ENCODE data around the gene RAP1GAP2. TPM values are rescaled to one million over a fixed set of nuclear protein-coding genes. Genes with fewer than 3 reads are reported as not detected.

Gene RAP1GAP2
- total RNA-seq, 2 experiments from 2014 or later: not detected

DNA sequence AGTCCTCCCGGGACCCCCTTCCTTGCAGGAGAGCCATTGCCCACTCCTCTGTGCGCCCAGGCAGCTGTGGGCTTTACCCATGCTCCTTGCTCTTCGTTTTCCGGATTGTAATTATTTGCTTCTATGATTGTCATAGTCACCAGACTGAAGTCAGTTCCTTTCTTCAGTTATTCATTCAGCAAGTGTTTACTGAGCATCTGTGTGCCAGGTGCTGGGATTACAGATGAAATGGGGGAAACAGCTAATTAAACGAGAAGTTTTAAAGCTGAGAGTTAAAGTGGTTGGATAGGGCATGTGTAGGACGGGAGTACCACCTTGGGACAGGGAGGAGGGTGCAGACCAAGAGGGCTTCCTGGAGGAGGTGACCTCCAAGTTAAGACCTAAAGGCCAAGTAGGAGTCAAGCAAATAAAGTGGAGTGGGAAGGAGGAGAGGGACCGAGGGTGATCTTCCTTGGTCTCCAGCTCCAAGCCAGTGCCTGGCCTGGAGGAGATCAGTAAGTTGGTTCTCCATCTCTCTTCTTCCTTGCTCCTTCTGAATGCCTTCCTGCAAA is 140.6 kb downstream of the RAP1GAP2 start:
- Mint-ChIP-seq H3K4me1 (peaks cover 6% of the 10 kb centered on the region), H3K9me3 (no peaks in the 10 kb centered on the region), H3K4me3 (no peak overlapping the region), H3K36me3 (no peaks in the 10 kb centered on the region), H3K27me3 (peaks cover 5% of the 10 kb centered on the region), H3K27ac (no peak overlapping the region)
- no peak for DNase-seq

DNA sequence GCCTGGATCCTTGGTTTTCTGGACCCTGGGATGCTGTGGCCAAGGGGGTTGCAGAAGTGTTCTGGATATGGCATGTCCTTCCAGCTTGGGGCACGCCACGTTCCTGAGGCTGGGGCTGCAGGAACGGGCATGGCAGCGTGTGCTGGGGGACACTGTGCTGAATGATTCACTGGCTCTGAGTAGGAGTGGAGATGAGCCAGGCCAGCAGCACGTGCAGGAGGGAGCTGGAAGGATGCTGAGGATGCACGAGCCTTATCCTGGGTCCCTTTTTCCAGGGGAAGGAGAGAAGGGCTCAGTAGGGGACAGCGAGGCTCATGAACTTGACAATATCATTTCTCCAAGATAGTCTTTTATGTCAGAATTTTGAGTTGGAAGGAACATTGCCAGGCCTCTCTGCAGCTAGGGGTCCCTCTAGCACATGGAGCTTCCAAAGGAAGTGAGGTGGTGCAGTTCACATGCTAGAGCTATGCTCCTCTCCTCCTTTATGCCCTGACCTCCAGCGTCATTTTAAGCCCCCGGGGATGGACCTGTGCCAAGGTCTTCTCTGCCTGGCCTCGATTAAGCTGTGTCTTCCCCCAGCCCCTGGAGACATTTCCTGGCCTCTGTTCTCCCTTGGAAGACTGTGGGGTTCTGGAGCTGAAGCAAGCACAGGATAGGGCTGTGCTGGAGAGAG is 141.2 kb downstream of the RAP1GAP2 start:
- H3K4me3 Mint-ChIP-seq: no peak overlapping the region
- H3K27me3 Mint-ChIP-seq: peaks cover 5% of the 10 kb centered on the region
- H3K9me3 Mint-ChIP-seq: no peaks in the 10 kb centered on the region
- DNase-seq: no peak
- no peak overlapping the region for H3K27ac Mint-ChIP-seq
- no peaks in the 10 kb centered on the region for H3K36me3 Mint-ChIP-seq
- H3K4me1 Mint-ChIP-seq: peaks cover 6% of the 10 kb centered on the region

- Mint-ChIP-seq H3K27me3 (peaks cover 5% of the 10 kb centered on the region), H3K4me1 (peaks cover 18% of the 10 kb centered on the region), H3K9me3 (no peaks in the 10 kb centered on the region), H3K36me3 (no peaks in the 10 kb centered on the region), H3K27ac (no peak overlapping the region), H3K4me3 (no peak overlapping the region)
- DNase-seq: no peak
Measured at GRCh38 chr17:2939714-2940351, 143.6 kb downstream of the RAP1GAP2 start.

DNA sequence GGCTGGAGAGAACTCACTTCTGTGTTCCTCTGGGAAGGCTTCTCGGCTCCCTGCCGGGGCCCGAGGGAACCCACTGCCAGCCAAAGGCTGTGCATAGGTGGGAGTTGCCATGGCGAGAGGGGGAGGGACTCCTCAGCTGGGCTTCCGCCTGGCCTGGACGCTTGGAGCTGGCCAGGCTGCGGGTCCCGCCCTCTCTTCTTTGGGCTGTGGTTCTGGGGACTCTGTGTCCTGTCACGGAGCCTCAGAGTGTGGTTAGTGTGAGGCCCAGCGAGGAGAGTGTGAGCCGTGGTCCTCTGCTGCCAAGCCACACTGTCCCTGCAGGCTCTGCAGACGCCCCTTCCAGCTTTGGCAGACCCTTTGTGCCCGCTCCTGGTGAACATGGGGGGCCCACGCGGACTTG is 144.1 kb downstream of the RAP1GAP2 start:
- Mint-ChIP-seq H3K9me3 (no peaks in the 10 kb centered on the region), H3K27ac (no peak overlapping the region), H3K4me1 (peaks cover 20% of the 10 kb centered on the region), H3K27me3 (peaks cover 4% of the 10 kb centered on the region), H3K36me3 (no peaks in the 10 kb centered on the region), H3K4me3 (no peak overlapping the region)
- no peak for DNase-seq

DNA sequence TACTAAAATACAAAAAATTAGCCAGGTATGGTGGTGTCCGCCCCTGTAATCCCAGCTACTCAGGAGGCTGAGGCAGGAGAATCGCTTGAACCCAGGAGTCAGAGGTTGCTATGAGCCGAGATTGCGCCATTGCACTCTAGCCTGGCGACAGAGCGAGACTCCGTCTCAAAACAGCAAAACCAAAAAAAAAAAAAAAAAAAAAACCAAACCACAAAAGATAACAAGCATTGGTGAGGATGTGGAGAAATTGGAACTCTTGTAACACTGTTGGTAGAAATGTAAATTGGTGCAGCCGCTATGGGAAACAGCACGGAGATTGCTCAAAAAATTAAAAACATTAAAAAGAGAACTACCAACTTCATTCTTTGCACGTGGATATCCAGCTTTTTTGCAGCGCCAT is 147.7 kb downstream of the RAP1GAP2 start:
- Mint-ChIP-seq H3K27ac (no peak overlapping the region), H3K36me3 (no peaks in the 10 kb centered on the region), H3K9me3 (no peaks in the 10 kb centered on the region), H3K4me1 (peaks cover 24% of the 10 kb centered on the region), H3K4me3 (peak overlapping the region; percentile 14), H3K27me3 (no peaks in the 10 kb centered on the region)
- DNase-seq: no peak

DNA sequence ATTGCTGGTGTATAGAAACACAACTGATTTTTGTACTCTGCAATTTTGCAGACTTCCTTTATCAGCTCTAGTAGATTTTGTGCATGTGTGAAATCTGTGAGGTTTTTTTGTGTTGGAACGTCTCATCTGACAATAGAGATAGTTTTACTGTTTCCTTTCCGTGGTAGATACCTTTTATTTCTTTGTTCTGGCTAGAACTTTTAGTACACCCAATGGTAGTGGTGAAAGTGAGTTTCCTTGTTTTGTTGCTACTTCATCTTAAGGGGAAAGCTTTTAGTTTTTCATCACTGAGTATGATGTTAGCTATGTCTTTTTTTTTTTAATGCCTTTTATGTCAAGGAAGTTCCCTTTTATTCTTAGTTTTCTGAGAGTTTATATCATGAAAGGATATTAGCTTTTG is 149.1 kb downstream of the RAP1GAP2 start:
- no peak for DNase-seq
- peaks cover 24% of the 10 kb centered on the region for H3K4me1 Mint-ChIP-seq
- H3K27ac Mint-ChIP-seq: no peak overlapping the region
- no peaks in the 10 kb centered on the region for H3K27me3 Mint-ChIP-seq
- H3K36me3 Mint-ChIP-seq: no peaks in the 10 kb centered on the region
- no peak overlapping the region for H3K4me3 Mint-ChIP-seq
- H3K9me3 Mint-ChIP-seq: no peaks in the 10 kb centered on the region

- H3K27ac Mint-ChIP-seq: no peak overlapping the region
- DNase-seq: no peak
- H3K4me3 Mint-ChIP-seq: no peak overlapping the region
- no peaks in the 10 kb centered on the region for H3K27me3 Mint-ChIP-seq
- H3K4me1 Mint-ChIP-seq: peaks cover 24% of the 10 kb centered on the region
- no peaks in the 10 kb centered on the region for H3K9me3 Mint-ChIP-seq
- no peaks in the 10 kb centered on the region for H3K36me3 Mint-ChIP-seq
Measured at GRCh38 chr17:2946144-2946543, 149.9 kb downstream of the RAP1GAP2 start.

DNA sequence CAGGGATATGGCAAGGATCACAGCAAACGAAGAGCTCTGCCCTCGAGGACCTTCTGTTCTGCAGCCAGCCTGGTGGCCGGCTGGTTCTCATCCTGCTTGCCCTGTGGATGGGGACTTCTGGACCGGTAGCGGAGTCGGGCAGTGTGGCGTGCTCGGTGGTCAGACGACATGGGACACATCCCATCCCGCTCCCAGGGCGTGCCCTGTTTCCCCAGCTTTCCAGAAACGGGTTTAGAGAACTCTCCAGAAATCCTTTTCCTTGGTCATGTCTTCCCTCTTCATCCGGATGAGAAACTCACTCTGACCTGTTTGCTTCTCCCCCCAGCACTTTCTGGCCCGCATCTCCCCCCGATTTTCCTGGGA is 151.3 kb downstream of the RAP1GAP2 start:
- no peaks in the 10 kb centered on the region for H3K9me3 Mint-ChIP-seq
- no peak overlapping the region for H3K4me3 Mint-ChIP-seq
- H3K27me3 Mint-ChIP-seq: no peaks in the 10 kb centered on the region

GRCh38 chr17:2947996-2948550 is 151.8 kb downstream of the RAP1GAP2 start:
- H3K27me3 Mint-ChIP-seq: no peaks in the 10 kb centered on the region
- no peak for DNase-seq
- H3K27ac Mint-ChIP-seq: no peak overlapping the region
- H3K9me3 Mint-ChIP-seq: no peaks in the 10 kb centered on the region
- no peaks in the 10 kb centered on the region for H3K36me3 Mint-ChIP-seq
- peaks cover 24% of the 10 kb centered on the region for H3K4me1 Mint-ChIP-seq
- no peak overlapping the region for H3K4me3 Mint-ChIP-seq

More for the DNA sequence above, 151.3 kb downstream of the RAP1GAP2 start:
- no peaks in the 10 kb centered on the region for H3K36me3 Mint-ChIP-seq
- no peak for DNase-seq
- H3K27ac Mint-ChIP-seq: no peak overlapping the region
- peaks cover 24% of the 10 kb centered on the region for H3K4me1 Mint-ChIP-seq

GRCh38 chr17:2948721-2949468 is 152.7 kb downstream of the RAP1GAP2 start:
- Mint-ChIP-seq H3K27ac (no peak overlapping the region), H3K4me1 (peaks cover 20% of the 10 kb centered on the region), H3K36me3 (no peaks in the 10 kb centered on the region), H3K27me3 (no peaks in the 10 kb centered on the region), H3K9me3 (no peaks in the 10 kb centered on the region), H3K4me3 (no peak overlapping the region)
- no peak for DNase-seq

GRCh38 chr17:2949469-2950044 is 153.3 kb downstream of the RAP1GAP2 start:
- Mint-ChIP-seq H3K4me3 (no peak overlapping the region), H3K9me3 (no peaks in the 10 kb centered on the region), H3K4me1 (peaks cover 13% of the 10 kb centered on the region), H3K27ac (no peak overlapping the region), H3K36me3 (no peaks in the 10 kb centered on the region), H3K27me3 (no peaks in the 10 kb centered on the region)
- DNase-seq: no peak

DNA sequence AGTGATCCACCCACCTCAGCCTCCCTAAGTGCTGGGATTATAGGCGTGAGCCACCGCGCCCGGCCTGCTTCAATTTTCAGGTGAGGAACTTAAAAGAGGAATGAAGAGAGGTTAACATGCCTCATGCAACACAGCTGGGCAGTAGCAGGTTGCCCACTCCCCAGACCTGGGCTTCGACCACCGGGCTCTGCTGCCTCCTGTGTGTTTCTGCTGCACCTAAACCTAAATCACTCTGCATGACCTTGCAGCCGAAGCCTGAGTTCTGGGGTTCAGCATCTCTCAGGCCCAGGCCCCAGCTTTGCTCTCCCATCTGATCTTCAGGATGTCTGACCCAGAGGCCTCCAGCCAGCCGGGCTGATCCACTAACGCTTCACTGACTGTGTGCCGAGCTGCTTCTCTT is 154.6 kb downstream of the RAP1GAP2 start:
- Mint-ChIP-seq H3K27ac (no peak overlapping the region), H3K9me3 (no peaks in the 10 kb centered on the region), H3K36me3 (no peaks in the 10 kb centered on the region), H3K4me1 (peaks cover 14% of the 10 kb centered on the region), H3K4me3 (no peak overlapping the region), H3K27me3 (peaks cover 5% of the 10 kb centered on the region)
- DNase-seq: no peak

DNA sequence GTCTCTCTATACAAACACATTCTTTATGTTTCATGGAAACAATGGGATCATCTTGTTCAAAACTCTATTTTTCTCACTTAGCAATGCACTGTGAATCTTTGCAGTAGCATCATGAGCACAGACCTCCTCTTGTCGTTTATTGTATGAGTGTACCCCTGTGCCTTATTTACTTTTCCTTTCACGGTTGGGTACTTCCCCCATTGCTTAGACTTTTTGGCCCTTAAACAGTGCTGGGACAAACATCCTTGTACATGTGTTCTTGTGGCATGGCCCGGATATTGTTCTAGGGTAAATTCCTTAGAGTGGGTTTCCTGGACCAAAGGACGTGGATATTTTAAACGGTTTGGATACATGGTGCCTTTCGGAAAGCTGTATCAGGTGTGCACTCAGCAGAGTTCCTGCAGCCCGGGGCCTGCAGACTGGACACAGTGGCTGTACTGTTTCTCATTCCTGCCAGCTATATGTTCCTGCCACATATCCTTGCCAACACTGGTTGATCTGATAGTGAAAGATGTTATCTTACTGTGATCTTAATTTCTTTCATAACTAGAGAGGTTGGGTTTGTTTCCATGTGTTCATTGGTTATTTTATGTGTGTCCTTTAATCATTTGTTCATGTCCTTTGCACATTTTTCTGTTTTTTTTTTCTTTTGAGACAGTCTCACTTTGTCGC is 156.1 kb downstream of the RAP1GAP2 start:
- no peak overlapping the region for H3K4me3 Mint-ChIP-seq
- no peak overlapping the region for H3K27ac Mint-ChIP-seq
- H3K9me3 Mint-ChIP-seq: no peaks in the 10 kb centered on the region
- no peaks in the 10 kb centered on the region for H3K36me3 Mint-ChIP-seq
- peaks cover 5% of the 10 kb centered on the region for H3K27me3 Mint-ChIP-seq
- H3K4me1 Mint-ChIP-seq: peaks cover 7% of the 10 kb centered on the region
- no peak for DNase-seq

DNA sequence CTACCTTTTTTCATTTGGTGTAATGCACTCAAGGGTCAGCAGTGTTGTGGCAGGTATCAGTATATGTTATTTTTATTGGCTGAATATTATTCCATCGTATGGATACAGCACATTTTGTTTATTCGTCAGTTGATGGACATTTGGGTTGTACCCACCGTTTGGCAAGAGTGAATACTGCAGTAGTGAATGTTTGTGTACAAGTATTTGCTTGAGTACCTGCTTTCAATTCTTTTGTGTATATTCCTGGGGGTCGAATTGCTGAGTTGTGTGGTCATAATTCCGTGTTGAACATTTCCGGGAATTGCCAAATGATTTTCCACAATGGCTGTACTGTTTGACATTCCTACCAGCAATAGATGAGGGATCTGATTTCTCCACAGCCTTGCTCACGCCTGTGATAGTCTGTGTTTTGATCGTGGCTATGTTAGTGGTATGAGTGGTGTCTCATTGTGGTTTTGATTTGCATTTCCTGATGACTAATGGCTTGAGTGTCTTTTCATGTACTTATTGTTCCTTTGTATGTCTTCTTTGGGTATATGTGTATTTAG is 158.7 kb downstream of the RAP1GAP2 start:
- Mint-ChIP-seq H3K9me3 (no peaks in the 10 kb centered on the region), H3K4me1 (peaks cover 7% of the 10 kb centered on the region), H3K36me3 (no peaks in the 10 kb centered on the region), H3K4me3 (no peak overlapping the region), H3K27ac (no peak overlapping the region), H3K27me3 (peaks cover 5% of the 10 kb centered on the region)
- DNase-seq: no peak

All from activated naive CD8-positive, alpha-beta T cell treated with anti-CD3 and anti-CD28 coated beads for 36 hours (primary cell).